ENCODE results near the gene CD81.

DNA sequence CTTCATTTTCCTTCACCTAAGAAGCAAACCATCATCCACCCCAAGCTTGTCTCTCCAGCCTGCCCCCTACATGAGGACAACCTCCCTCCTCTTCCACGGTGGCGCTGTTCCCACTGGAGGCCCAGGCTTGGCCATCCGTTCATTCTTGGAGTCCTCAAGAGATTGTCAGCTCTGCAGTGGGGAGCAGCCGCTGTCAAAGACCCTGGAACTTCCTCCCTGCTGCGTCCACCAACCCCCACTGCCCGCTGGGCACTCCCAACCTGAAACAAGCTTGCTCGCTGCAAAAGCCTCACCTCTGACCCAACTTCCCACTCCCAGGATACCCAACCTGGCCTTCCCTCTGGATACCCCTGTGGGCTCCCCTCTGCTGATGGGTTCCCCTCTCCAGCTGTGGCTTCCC is 10.4 kb upstream of the CD81 start:
- TF ChIP-seq, protein P1, sequence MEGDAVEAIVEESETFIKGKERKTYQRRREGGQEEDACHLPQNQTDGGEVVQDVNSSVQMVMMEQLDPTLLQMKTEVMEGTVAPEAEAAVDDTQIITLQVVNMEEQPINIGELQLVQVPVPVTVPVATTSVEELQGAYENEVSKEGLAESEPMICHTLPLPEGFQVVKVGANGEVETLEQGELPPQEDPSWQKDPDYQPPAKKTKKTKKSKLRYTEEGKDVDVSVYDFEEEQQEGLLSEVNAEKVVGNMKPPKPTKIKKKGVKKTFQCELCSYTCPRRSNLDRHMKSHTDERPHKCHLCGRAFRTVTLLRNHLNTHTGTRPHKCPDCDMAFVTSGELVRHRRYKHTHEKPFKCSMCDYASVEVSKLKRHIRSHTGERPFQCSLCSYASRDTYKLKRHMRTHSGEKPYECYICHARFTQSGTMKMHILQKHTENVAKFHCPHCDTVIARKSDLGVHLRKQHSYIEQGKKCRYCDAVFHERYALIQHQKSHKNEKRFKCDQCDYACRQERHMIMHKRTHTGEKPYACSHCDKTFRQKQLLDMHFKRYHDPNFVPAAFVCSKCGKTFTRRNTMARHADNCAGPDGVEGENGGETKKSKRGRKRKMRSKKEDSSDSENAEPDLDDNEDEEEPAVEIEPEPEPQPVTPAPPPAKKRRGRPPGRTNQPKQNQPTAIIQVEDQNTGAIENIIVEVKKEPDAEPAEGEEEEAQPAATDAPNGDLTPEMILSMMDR (IDR thresholded peaks at IDR 0.05) = no peak
- no peak for TF ChIP-seq POLR2A (IDR thresholded peaks at IDR 0.05)
